Stimulated activated naive CD8-positive, alpha-beta T cell treated with anti-CD3 and anti-CD28 coated beads, Interleukin-15, Interleukin-2, amounts not matched to agents 100 ng/mL and 50 ng/mL, for 24 hours (primary cell): ENCODE data around the gene STRIT1.

ENCODE experiments used
- H3K27ac Mint-ChIP-seq: one replicate; pipeline ENCODE4 v1.8.0; 2021; ENCODE audit warnings: mild to moderate bottlenecking, mixed read lengths
- H3K27me3 Mint-ChIP-seq: one replicate; pipeline ENCODE4 v1.8.0; 2021; ENCODE audit warnings: mixed read lengths
- H3K36me3 Mint-ChIP-seq: one replicate; pipeline ENCODE4 v1.8.0; 2021; ENCODE audit warnings: low read depth, mixed read lengths
- H3K4me1 Mint-ChIP-seq: one replicate; pipeline ENCODE4 v1.8.0; 2021; ENCODE audit warnings: low read depth, mixed read lengths
- H3K4me3 Mint-ChIP-seq: one replicate; pipeline ENCODE4 v1.8.0; 2021; ENCODE audit warnings: mild to moderate bottlenecking, mixed read lengths
- H3K9me3 Mint-ChIP-seq: one replicate; pipeline ENCODE4 v1.8.0; 2021; ENCODE audit warnings: mixed read lengths

The STRIT1 gene

DNA sequence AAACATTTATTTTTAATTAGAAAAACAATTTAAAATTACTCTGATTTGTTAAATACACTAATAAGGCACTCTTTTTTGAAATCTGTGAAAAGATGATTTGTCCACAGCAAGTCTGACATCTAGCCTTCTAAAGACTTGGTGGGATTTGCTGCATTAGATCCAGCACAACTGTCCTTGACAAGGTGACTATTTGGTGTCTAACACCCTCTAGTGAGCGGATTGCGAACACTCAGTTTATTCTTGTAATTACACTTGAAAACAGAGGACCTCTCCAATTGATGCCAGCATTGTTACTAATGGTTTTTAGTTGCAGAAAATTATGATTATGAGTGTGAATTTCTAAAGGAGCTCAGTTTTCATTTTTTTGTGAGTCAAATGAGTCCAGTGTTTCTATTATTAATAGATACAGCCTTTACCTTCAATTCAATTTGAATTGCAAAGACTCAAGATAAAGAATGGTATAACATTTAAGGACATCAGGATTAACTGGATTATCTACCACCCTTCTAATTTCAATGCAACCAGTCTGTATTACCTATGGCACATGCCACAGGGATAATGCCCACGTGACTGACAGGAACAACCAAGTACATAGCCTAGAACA is 29.7 kb upstream of the STRIT1 start:
- no peak overlapping the region for H3K27ac Mint-ChIP-seq
- H3K27me3 Mint-ChIP-seq: no peaks in the 10 kb centered on the region
- no peaks in the 10 kb centered on the region for H3K9me3 Mint-ChIP-seq
- H3K4me3 Mint-ChIP-seq: no peak overlapping the region
- H3K36me3 Mint-ChIP-seq: no peaks in the 10 kb centered on the region
- no peaks in the 10 kb centered on the region for H3K4me1 Mint-ChIP-seq

DNA sequence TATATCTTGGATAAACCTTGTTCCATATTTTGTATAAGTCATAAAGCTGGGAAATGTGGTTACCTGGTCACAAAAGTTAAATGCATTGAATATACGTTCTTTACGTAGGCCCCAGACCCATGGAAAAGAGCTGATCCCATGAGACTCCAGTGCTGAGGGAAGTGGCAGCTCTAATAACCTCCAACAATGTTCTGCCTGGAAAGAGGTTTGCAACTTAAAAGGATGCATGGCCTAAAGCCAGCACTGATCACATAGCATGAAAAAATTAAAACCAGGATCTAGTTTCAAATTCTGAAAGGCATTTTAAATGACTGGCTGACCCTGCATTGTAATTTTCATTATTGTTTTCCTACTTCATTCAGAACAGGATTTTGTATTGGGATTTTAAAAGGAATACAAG is 27.9 kb upstream of the STRIT1 start:
- Mint-ChIP-seq H3K36me3 (no peaks in the 10 kb centered on the region), H3K4me1 (no peaks in the 10 kb centered on the region), H3K9me3 (no peaks in the 10 kb centered on the region), H3K27ac (no peak overlapping the region), H3K27me3 (no peaks in the 10 kb centered on the region), H3K4me3 (no peak overlapping the region)

DNA sequence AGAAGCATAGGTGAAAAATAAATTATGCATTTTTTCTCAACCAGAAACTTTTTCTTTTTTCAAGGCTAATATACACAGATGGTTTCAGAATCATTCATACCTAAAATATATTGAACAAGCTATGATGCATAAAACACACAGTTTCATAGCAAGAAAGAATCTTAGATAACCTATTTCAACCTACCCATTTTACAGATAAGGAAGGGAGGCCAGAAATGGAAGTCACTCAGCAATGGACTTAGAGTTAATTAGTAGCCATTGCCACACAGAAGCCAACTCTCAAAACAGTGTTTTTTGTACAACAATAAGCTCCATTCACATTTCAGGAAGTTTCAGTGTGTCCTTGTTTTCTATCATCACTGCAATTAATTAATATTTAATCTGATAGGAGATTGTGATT is 27.5 kb upstream of the STRIT1 start:
- Mint-ChIP-seq H3K27me3 (no peaks in the 10 kb centered on the region), H3K27ac (no peak overlapping the region), H3K4me3 (no peak overlapping the region), H3K9me3 (no peaks in the 10 kb centered on the region), H3K4me1 (no peaks in the 10 kb centered on the region), H3K36me3 (no peaks in the 10 kb centered on the region)

DNA sequence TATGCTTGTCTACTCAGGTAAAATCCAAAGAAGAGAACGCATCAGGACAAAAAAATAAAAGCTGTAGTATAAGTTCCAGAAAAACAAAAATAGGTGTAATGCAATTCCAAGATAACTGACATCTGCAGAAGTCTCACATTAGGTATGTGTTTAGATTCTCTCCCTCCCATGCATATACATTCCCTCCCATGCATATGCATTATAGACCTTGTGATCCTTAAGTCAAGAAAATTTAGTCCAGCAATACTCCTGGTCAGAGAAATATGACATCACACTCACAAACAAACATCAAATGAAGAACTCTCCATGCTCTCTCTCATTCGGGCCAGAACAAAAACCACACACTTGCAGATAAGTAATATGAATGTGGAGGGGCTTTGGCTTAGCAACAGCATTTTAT is 25.3 kb upstream of the STRIT1 start:
- H3K27ac Mint-ChIP-seq: no peak overlapping the region
- H3K4me1 Mint-ChIP-seq: no peaks in the 10 kb centered on the region
- H3K36me3 Mint-ChIP-seq: no peaks in the 10 kb centered on the region
- H3K9me3 Mint-ChIP-seq: no peaks in the 10 kb centered on the region
- H3K4me3 Mint-ChIP-seq: no peak overlapping the region
- H3K27me3 Mint-ChIP-seq: no peaks in the 10 kb centered on the region

DNA sequence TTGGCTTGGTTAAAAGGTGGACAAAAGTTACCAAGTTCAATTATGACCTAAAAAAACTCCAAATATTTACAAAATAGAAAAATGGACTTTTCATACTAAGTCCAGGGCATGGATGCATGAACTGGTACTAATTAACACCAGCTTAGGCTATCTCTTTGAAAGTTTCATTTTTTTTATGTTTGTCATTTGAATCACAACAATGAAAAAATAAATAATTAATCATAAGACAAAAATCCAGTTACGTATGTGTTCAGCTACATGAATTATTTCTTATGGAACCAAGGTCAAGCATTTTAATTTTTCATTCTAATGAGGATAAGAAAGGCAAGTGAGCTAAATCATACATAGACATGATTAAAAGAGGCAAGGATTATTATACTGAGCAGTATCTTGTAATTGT is 23.7 kb upstream of the STRIT1 start:
- H3K36me3 Mint-ChIP-seq: no peaks in the 10 kb centered on the region
- no peaks in the 10 kb centered on the region for H3K4me1 Mint-ChIP-seq
- H3K27me3 Mint-ChIP-seq: no peaks in the 10 kb centered on the region
- H3K9me3 Mint-ChIP-seq: no peaks in the 10 kb centered on the region
- H3K4me3 Mint-ChIP-seq: no peak overlapping the region
- no peak overlapping the region for H3K27ac Mint-ChIP-seq

DNA sequence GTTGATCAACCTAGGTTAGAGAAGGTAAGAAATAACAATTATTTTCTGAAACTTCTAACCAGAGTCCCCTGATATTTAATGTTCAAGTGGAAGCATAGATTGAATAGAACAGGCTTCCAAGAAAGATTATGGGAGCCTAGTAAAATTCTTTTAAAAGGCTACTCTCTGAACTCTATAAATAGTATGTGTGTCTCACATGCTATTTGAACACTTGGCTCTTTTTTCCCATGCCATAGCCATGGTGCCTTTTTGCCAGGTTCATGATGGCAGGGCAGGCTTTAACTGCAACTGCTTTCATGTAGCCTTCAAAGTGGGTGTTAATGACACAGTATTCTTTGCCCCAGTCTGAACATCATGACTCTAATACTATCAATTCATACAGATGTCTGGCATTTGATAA is 22.9 kb upstream of the STRIT1 start:
- no peaks in the 10 kb centered on the region for H3K27me3 Mint-ChIP-seq
- H3K27ac Mint-ChIP-seq: no peak overlapping the region
- no peaks in the 10 kb centered on the region for H3K4me1 Mint-ChIP-seq
- H3K9me3 Mint-ChIP-seq: no peaks in the 10 kb centered on the region
- no peak overlapping the region for H3K4me3 Mint-ChIP-seq
- no peaks in the 10 kb centered on the region for H3K36me3 Mint-ChIP-seq

DNA sequence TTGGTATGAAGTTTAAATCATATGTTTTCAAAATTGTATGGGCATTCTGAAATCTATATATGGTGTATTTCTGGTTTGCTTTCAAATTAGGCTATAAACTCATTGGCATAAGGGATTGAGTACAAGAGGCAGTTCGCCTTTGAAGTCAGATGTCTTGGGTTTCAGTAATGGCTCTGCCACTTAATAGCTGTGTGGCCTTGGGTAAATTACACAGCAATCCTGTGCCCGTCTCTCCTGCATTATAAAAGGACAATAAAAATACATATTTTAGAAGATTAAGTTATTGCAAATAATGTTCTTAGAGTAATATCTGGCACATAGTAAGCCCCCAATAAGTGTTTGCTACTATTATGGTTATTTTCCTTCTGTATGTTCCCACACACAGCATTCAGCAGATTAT is 20.4 kb upstream of the STRIT1 start:
- H3K27me3 Mint-ChIP-seq: no peaks in the 10 kb centered on the region
- H3K9me3 Mint-ChIP-seq: no peaks in the 10 kb centered on the region
- H3K27ac Mint-ChIP-seq: no peak overlapping the region
- H3K4me1 Mint-ChIP-seq: no peaks in the 10 kb centered on the region
- H3K36me3 Mint-ChIP-seq: no peaks in the 10 kb centered on the region
- H3K4me3 Mint-ChIP-seq: no peak overlapping the region

DNA sequence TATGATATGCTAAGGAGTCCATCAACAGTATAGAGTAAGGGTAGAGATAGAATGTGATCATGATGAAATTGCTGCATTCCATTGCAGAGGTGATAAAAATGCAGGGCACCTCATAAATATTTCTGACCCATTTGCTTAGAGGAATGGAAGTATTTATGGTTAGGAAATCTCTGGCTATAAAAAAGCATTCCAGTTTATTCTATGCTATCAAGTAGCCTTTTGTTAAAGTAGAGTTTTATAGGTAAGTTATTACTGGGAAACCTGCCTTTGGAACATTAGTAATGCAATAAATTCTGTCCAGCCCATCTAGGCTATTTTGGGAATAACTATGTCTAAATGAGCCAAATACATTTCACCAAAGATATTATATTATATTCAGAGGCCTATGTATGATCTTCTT is 19.8 kb upstream of the STRIT1 start:
- H3K27me3 Mint-ChIP-seq: no peaks in the 10 kb centered on the region
- no peak overlapping the region for H3K4me3 Mint-ChIP-seq
- H3K36me3 Mint-ChIP-seq: no peaks in the 10 kb centered on the region
- no peaks in the 10 kb centered on the region for H3K9me3 Mint-ChIP-seq
- H3K27ac Mint-ChIP-seq: no peak overlapping the region
- H3K4me1 Mint-ChIP-seq: no peaks in the 10 kb centered on the region

DNA sequence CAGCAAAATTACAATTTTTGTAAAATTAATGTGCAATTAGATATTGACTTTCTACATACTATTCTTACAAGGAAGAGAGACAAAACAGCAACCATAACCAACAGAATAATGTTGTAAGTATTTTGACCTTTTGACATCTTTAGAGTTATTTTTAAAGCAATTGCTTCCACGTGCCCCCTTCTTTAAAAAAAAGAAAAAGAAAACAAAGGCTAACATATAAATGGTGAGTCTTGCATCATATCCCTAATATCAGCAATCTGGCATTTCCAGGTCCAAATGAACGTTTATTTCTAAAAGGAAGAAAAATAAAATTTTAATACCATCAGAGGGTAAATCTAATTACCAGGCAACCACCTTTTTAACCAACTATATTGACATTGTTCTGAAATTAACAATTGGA is 19.3 kb upstream of the STRIT1 start:
- Mint-ChIP-seq H3K27ac (no peak overlapping the region), H3K4me1 (no peaks in the 10 kb centered on the region), H3K4me3 (no peak overlapping the region), H3K27me3 (no peaks in the 10 kb centered on the region), H3K36me3 (no peaks in the 10 kb centered on the region), H3K9me3 (no peaks in the 10 kb centered on the region)

DNA sequence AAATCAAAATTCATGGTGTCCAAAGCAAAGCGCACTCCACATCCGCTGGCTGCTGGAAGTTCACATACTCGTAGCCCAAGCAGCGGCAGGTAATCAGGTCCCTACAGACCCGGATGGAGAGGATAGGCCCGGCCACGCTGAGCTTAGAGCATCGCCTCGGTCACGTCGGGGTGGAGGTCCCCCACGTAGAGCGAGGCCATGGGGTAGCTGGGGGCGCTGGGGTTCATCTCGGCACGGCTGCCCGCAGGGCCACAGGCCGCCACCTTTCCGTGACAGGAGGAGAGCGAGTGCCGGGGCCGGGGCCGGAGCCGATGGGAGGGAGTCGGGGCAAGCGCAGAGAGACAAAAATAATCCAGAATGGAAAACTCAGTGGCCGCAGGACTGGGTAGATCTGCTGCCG is 16.1 kb upstream of the STRIT1 start:
- H3K27me3 Mint-ChIP-seq: no peaks in the 10 kb centered on the region

DNA sequence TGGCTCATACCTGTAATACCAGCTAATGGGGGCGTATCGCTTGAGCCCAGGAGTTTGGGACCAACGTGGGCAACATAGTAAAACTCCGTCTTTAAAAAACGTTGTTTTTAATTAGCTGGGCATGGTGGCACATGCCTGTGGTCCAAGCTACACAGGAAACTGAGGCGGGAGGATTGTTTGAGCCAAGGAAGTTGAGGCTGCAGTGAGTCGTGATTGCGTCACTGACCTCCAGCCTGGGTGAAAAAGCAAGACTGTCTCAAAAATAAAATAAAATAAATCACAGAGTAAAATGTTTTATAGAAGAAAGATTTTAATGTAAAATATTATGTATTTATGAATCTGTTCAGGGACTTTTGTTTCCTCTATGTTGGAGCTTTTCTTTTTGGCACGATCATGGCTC is 15.3 kb upstream of the STRIT1 start:
- no peaks in the 10 kb centered on the region for H3K4me1 Mint-ChIP-seq
- no peaks in the 10 kb centered on the region for H3K27me3 Mint-ChIP-seq
- H3K36me3 Mint-ChIP-seq: no peaks in the 10 kb centered on the region

More for the DNA sequence above, 16.1 kb upstream of the STRIT1 start:
- H3K4me3 Mint-ChIP-seq: no peak overlapping the region
- no peak overlapping the region for H3K27ac Mint-ChIP-seq
- no peaks in the 10 kb centered on the region for H3K4me1 Mint-ChIP-seq
- no peaks in the 10 kb centered on the region for H3K9me3 Mint-ChIP-seq
- no peaks in the 10 kb centered on the region for H3K36me3 Mint-ChIP-seq

DNA sequence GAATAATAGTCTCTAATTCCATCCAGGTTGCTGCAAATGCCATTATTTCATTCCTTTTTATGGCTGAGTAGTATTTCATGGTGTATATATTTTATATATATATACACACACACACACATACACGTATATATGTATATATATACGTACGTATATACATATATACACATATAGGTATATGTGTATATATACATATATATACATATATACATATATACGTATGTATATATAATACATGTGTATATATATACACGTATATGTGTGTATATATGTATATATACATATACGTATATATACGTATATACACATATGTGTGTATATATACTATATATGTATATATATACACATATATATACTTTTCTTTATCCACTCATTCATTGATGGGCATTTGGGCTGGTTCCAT is 13.7 kb upstream of the STRIT1 start:
- H3K27ac Mint-ChIP-seq: no peak overlapping the region
- no peaks in the 10 kb centered on the region for H3K4me1 Mint-ChIP-seq
- no peaks in the 10 kb centered on the region for H3K36me3 Mint-ChIP-seq
- H3K9me3 Mint-ChIP-seq: no peaks in the 10 kb centered on the region
- H3K4me3 Mint-ChIP-seq: no peak overlapping the region
- no peaks in the 10 kb centered on the region for H3K27me3 Mint-ChIP-seq

More for the DNA sequence above, 15.3 kb upstream of the STRIT1 start:
- no peak overlapping the region for H3K4me3 Mint-ChIP-seq
- H3K9me3 Mint-ChIP-seq: no peaks in the 10 kb centered on the region
- no peak overlapping the region for H3K27ac Mint-ChIP-seq

DNA sequence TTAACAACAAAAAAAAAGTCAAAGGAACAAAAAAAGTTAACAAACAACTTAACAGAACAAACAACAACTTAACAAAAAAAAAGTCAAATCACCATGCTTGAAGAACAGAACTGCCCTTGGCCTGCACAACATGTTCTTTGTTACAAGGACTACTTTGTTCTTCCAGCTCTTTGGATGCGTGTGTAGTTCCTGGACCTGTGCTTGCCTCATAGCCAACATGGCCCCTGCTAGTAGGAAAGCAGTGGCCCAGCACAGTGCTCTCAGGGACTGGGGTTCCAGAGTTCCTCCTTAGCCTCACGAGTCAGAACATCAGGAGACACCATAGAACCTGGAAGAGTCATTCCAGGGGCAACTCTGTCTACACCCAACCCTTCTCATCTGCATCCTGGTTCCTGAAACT is 10.9 kb upstream of the STRIT1 start:
- Mint-ChIP-seq H3K36me3 (no peaks in the 10 kb centered on the region), H3K27ac (no peak overlapping the region), H3K9me3 (peaks cover 4% of the 10 kb centered on the region), H3K4me1 (no peaks in the 10 kb centered on the region), H3K27me3 (no peaks in the 10 kb centered on the region), H3K4me3 (no peak overlapping the region)

DNA sequence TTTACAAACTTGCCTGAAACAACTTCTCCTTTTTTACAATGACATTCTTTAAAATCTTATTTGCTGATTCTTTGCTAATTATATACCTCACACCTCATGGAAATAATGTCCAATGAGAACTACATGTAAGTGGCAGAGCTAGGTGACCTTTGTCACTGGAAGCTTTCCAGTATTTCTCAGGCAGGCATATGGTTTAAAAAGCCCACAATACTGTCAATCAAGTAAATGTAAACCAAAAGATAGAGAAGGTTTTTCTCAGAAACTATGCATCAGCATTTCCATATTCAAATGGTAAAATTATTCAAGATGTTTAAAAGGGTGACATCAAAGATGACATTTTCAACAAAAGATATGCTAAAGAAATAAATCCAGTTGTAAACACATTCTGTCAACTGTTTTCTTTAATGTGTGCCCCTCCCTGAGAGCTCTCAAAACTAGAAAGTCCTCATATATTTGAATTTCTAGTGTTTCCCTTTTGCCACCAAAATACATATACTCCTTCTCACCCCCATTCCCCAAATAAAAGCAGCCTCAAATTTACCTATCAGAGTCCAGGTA is 10.1 kb upstream of the STRIT1 start:
- Mint-ChIP-seq H3K36me3 (no peaks in the 10 kb centered on the region), H3K9me3 (peaks cover 4% of the 10 kb centered on the region), H3K4me3 (no peak overlapping the region), H3K27me3 (no peaks in the 10 kb centered on the region), H3K27ac (no peak overlapping the region), H3K4me1 (no peaks in the 10 kb centered on the region)

DNA sequence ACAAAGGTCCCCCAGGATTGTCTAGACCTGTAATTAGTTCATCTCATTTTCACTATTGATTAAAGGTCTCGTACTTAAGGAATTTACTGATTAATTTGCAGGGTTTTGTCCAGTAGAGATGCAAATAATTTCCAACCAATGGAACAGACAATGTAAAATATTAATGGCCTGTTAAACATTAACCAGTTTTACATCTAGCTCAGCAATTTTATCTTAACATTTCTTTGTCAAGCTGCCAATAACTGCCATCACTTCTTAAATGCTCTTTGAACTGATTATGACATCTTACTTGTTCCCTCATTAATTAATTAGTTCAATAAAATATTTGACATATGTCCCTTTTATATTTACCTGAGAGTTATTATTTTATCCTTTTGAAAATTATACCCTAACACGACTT is 9.4 kb upstream of the STRIT1 start:
- H3K36me3 Mint-ChIP-seq: no peaks in the 10 kb centered on the region
- H3K9me3 Mint-ChIP-seq: peaks cover 4% of the 10 kb centered on the region
- H3K4me3 Mint-ChIP-seq: no peak overlapping the region
- H3K27me3 Mint-ChIP-seq: no peaks in the 10 kb centered on the region
- no peak overlapping the region for H3K27ac Mint-ChIP-seq
- no peaks in the 10 kb centered on the region for H3K4me1 Mint-ChIP-seq

DNA sequence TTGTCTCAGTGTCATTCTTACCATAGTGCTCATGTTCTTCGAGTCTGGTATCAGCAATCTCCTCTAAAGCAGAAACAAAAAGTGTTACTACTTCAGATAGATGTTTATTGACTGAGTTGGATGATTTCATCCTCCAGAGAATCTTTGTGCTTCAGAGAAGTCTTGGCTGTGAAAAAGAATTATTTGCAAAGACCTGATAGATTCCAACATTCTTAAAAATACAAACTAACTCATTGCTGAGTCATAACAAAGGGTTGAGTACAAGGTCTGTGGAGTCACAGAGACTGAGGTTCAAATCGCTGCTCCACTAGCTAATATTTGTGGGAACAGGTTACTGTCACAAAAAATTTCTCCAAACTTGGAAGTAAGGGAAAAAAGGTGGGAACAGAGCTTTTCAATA is 9.0 kb upstream of the STRIT1 start:
- H3K4me3 Mint-ChIP-seq: no peak overlapping the region

More for the DNA sequence above, 9.0 kb upstream of the STRIT1 start:
- Mint-ChIP-seq H3K9me3 (peaks cover 4% of the 10 kb centered on the region), H3K4me1 (no peaks in the 10 kb centered on the region), H3K27ac (no peak overlapping the region), H3K27me3 (no peaks in the 10 kb centered on the region), H3K36me3 (no peaks in the 10 kb centered on the region)
